HG02798 (cell line): ENCODE measurements around the gene KBTBD4.
"Not testable (repeated sequence)": the region's sequence is repeated elsewhere in the genome, so short reads cannot be mapped to it uniquely, and the experiment has no call there.

Source experiments
- ATAC-seq: cut with Tn5 transposase; IDR thresholded peaks from one replicate; pipeline ENCODE4 v1.9.1; 2021; ENCODE audit warnings: mild to moderate bottlenecking; ENCODE audit not compliant: unreplicated experiment, poor library complexity

The KBTBD4 gene

GRCh38 chr11:47564366-47564765 is 14.4 kb downstream of the KBTBD4 start:
- ATAC-seq, result not testable (repeated sequence)

GRCh38 chr11:47562393-47562792 is 16.4 kb downstream of the KBTBD4 start:
- ATAC-seq, result not testable (repeated sequence)

- ATAC-seq, result no peak
Measured at GRCh38 chr11:47560426-47560825, 18.3 kb downstream of the KBTBD4 start.

GRCh38 chr11:47558695-47559094 is 20.1 kb downstream of the KBTBD4 start:
- no peak for ATAC-seq

GRCh38 chr11:47557004-47557403 is 21.8 kb downstream of the KBTBD4 start:
- not testable (repeated sequence) for ATAC-seq

GRCh38 chr11:47553406-47553743 is 25.4 kb downstream of the KBTBD4 start:
- ATAC-seq, result peak; percentile 28

- ATAC-seq, result peak; percentile 95
Measured at GRCh38 chr11:47552566-47553405, 26.0 kb downstream of the KBTBD4 start, which contains the start of gene CELF1. TSS of gene CELF1 (minus strand) at chr11:47553132. CDS start at chr11:47499523, 53,609 bp downstream.

- no peak for ATAC-seq
Measured at GRCh38 chr11:47552056-47552565, 26.7 kb downstream of the KBTBD4 start.

GRCh38 chr11:47551086-47551485 is 27.7 kb downstream of the KBTBD4 start:
- no peak for ATAC-seq

GRCh38 chr11:47550288-47551047 is 28.3 kb downstream of the KBTBD4 start:
- no peak for ATAC-seq

- ATAC-seq, result not testable (repeated sequence)
Measured at GRCh38 chr11:47546274-47546673, 32.5 kb downstream of the KBTBD4 start.

- ATAC-seq, result no peak
Measured at GRCh38 chr11:47545298-47545697, 33.5 kb downstream of the KBTBD4 start.

- ATAC-seq, result no peak
Measured at GRCh38 chr11:47541070-47541469, 37.7 kb downstream of the KBTBD4 start.

GRCh38 chr11:47539681-47540039 is 39.1 kb downstream of the KBTBD4 start:
- no peak for ATAC-seq

- ATAC-seq, result no peak
Measured at GRCh38 chr11:47538741-47539565, 39.8 kb downstream of the KBTBD4 start.

- ATAC-seq, result no peak
Measured at GRCh38 chr11:47536915-47537314, 41.9 kb downstream of the KBTBD4 start.

- ATAC-seq, result no peak
Measured at GRCh38 chr11:47534704-47535251, 44.0 kb downstream of the KBTBD4 start.

GRCh38 chr11:47533690-47534151 is 45.0 kb downstream of the KBTBD4 start:
- no peak for ATAC-seq

GRCh38 chr11:47532597-47533213 is 46.1 kb downstream of the KBTBD4 start:
- no peak for ATAC-seq

GRCh38 chr11:47531666-47532065 is 47.1 kb downstream of the KBTBD4 start:
- ATAC-seq, result no peak
